Measurements from ENCODE around the gene GPSM3.
"Not testable (repeated sequence)": the region's sequence is repeated elsewhere in the genome, so short reads cannot be mapped to it uniquely, and the experiment has no call there.

Gene GPSM3

DNA sequence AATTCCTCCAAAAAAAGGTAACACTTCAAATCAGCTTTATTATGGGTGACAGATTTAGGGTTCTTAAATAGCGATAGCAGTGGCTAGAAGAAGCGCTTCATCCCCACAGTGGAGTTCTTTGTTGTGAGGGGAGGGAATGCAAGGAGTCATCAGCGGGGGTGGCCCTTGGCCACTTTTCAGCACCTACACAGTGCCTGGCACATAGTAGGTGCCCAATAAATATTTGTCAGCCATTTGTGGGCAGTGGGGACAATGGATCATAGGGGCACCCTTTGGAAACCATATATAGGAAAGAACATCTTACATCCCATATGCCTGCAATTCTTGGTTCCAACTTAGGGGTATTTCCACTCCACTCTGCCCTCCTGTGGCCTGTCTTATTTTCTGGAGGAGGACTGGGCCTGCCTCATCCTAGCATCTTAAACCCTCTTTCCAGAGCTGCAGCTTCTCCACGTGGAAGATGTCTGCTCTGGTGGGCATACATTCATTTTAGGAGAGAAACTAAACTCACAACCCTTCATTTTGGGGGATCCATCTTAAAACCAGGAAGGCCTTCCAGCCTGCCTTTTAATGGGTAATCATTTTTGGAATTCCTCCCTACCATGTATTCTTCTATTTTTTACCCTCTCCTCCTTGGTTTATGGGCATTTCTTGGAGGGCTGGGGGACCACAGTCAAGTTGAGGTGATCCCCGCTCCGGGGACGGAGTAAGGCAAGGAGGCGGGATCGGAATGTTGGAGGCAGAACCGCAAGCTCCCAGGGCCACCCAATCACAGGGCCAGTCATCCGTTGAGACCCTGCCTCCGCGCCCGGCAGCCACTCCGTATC, 2.6 kb upstream of the GPSM3 start (continued):
- no peak for TF ChIP-seq ZNF112 (tag by site-specific recombination; IDR thresholded peaks at IDR 0.05)
- no peak for TF ChIP-seq SP2 (tag by site-specific recombination; IDR thresholded peaks at IDR 0.05)

DNA sequence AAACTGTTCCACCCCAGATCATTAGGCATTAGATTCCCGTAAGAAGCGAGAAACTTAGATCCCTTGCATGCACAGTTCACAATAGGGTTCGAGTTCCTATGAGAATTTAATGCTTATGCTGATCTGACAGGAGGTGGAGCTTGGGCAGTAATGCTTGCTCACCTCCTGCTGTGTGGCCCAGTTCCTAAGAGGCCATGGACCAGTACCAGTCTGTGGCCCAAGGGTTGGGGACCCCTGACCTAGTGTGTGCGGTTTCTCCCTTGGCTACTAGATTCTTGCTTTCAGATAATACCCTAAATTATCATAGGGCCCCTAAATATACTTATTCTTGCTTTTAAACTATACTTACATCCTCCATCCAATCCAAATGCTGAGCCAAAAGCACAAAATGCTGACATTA, 1.9 kb upstream of the GPSM3 start:
- H3K27ac ChIP-seq (ENCODE audit: extremely low read depth, low read depth, low read length), result no peak overlapping the region

DNA sequence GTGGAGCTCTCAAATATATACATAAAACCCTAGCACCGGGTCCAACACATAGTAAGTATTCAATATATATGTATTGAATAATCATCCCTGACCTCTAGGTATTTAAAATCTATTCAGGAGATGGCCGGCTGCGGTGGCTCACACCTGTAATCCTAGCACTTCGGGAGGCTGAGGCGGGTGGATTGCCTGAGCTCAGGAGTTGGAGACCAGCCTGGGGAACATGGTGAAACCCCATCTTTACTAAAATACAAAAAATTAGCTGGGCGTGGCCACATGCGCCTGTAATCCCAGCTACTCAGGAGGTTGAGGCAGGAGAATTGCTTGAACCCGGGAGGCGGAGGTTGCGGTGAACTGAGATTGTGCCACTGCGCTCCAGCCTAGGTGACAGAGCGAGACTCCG, 653 bp upstream of the GPSM3 start:
- CTCF ChIA-PET, result interaction anchor here (0.6 to 1.5 kb wide), 7 partner anchors 12 to 548 kb away, joined by 3 to 7 read pairs (median 3); no protein-coding TSS in a partner anchor
- not testable (repeated sequence) for H3K4me3 ChIP-seq (ENCODE audit: low read depth, low read length); H3K9me3 ChIP-seq (ENCODE audit: control insufficient read depth, insufficient read depth, low read depth, low read length); H3K36me3 ChIP-seq (ENCODE audit: control insufficient read depth in 2 of 2, insufficient read depth in 1 of 2, low read length in 2 of 2); H3K27ac ChIP-seq (ENCODE audit: extremely low read depth, low read depth, low read length)
- POLR2A ChIA-PET, result interaction anchor here (1.2 kb wide), 2 partner anchors 10 to 16 kb away, joined by 3 to 9 read pairs; no protein-coding TSS in a partner anchor
- H3K4me1 ChIP-seq (ENCODE audit: control insufficient read depth, insufficient read depth, low read length), result peaks cover 10% of the 10 kb centered on the region

More for the DNA sequence above, 1.9 kb upstream of the GPSM3 start:
- TF ChIP-seq SCRT2 (tag by site-specific recombination; IDR thresholded peaks at IDR 0.05), result no peak
- no peak for TF ChIP-seq ZNF24 (tag by site-specific recombination; IDR thresholded peaks at IDR 0.05)
- TF ChIP-seq KLF1 (tag by site-specific recombination; IDR thresholded peaks at IDR 0.05), result no peak
- TF ChIP-seq GLI4 (tag by site-specific recombination; IDR thresholded peaks at IDR 0.05), result no peak
- TF ChIP-seq WT1 (tag by site-specific recombination; IDR thresholded peaks at IDR 0.05), result no peak
- no peak for TF ChIP-seq IKZF3 (tag by site-specific recombination; IDR thresholded peaks at IDR 0.05)
- TF ChIP-seq, protein P1, sequence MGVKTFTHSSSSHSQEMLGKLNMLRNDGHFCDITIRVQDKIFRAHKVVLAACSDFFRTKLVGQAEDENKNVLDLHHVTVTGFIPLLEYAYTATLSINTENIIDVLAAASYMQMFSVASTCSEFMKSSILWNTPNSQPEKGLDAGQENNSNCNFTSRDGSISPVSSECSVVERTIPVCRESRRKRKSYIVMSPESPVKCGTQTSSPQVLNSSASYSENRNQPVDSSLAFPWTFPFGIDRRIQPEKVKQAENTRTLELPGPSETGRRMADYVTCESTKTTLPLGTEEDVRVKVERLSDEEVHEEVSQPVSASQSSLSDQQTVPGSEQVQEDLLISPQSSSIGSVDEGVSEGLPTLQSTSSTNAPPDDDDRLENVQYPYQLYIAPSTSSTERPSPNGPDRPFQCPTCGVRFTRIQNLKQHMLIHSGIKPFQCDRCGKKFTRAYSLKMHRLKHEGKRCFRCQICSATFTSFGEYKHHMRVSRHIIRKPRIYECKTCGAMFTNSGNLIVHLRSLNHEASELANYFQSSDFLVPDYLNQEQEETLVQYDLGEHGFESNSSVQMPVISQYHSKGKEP (tag by site-specific recombination; IDR thresholded peaks at IDR 0.05), result no peak
- no peak for TF ChIP-seq SETDB1 (IDR thresholded peaks at IDR 0.05; ENCODE audit: insufficient read length, low read length)
- TF ChIP-seq OVOL3 (tag by site-specific recombination; IDR thresholded peaks at IDR 0.05), result no peak
- TF ChIP-seq MEIS1 (CRISPR knock-in tag; IDR thresholded peaks at IDR 0.05; ENCODE audit: borderline replicate concordance), result no peak
- no peak for TF ChIP-seq ZBTB1 (tag by site-specific recombination; IDR thresholded peaks at IDR 0.05)
- TF ChIP-seq ZNF843 (tag by site-specific recombination; IDR thresholded peaks at IDR 0.05), result no peak
- no peak for TF ChIP-seq ZFHX2 (tag by site-specific recombination; conservative IDR thresholded peaks at IDR 0.05)
- no peak for TF ChIP-seq ZSCAN23 (tag by site-specific recombination; IDR thresholded peaks at IDR 0.05)
- TF ChIP-seq ZNF610 (tag by site-specific recombination; IDR thresholded peaks at IDR 0.05; ENCODE audit: borderline replicate concordance), result no peak
- TF ChIP-seq ZFP69B (tag by site-specific recombination; IDR thresholded peaks at IDR 0.05), result no peak
- no peak for TF ChIP-seq ZNF133 (tag by site-specific recombination; IDR thresholded peaks at IDR 0.05)
- TF ChIP-seq ZNF391 (tag by site-specific recombination; IDR thresholded peaks at IDR 0.05; ENCODE audit: borderline replicate concordance, low read depth), result no peak
- no peak for TF ChIP-seq ZNF292 (tag by site-specific recombination; IDR thresholded peaks at IDR 0.05; ENCODE audit: borderline replicate concordance, low read depth)
- TF ChIP-seq, protein P2, sequence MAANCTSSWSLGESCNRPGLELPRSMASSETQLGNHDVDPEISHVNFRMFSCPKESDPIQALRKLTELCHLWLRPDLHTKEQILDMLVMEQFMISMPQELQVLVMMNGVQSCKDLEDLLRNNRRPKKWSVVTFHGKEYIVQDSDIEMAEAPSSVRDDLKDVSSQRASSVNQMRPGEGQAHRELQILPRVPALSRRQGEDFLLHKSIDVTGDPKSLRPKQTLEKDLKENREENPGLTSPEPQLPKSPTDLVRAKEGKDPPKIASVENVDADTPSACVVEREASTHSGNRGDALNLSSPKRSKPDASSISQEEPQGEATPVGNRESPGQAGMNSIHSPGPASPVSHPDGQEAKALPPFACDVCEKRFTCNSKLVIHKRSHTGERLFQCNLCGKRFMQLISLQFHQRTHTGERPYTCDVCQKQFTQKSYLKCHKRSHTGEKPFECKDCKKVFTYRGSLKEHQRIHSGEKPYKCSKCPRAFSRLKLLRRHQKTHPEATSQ (tag by site-specific recombination; IDR thresholded peaks at IDR 0.05), result no peak
- H3K36me3 ChIP-seq (ENCODE audit: control insufficient read depth in 2 of 2, insufficient read depth in 1 of 2, low read length in 2 of 2), result no peaks in the 10 kb centered on the region
- POLR2A ChIA-PET, result interaction anchor here (1.6 to 2.3 kb wide), 5 partner anchors 11 to 32 kb away, joined by 4 to 25 read pairs (median 11); partner anchors contain the start of gene AGPAT1
- peaks cover 7% of the 10 kb centered on the region for H3K4me1 ChIP-seq (ENCODE audit: control insufficient read depth, insufficient read depth, low read length)
- CTCF ChIA-PET, result interaction anchor here (0.5 to 2.2 kb wide), 10 partner anchors 9 to 758 kb away, joined by 3 to 25 read pairs (median 6); partner anchors contain the start of gene ATF6B
- no peak overlapping the region for H3K4me3 ChIP-seq (ENCODE audit: low read depth, low read length)
- H3K9me3 ChIP-seq (ENCODE audit: control insufficient read depth, insufficient read depth, low read depth, low read length), result no peaks in the 10 kb centered on the region
